HCT116 (cell line): ENCODE results near the gene SLC15A3. TPM values are rescaled to one million over a fixed set of nuclear protein-coding genes. Genes with fewer than 3 reads are reported as not detected.

Experiments
- ATAC-seq: fragments of 200-7000 bp; cut with Tn5 transposase; 2 replicates; pipeline ENCODE4 v1.9.1; 2020; ENCODE audit warnings: mild to moderate bottlenecking, moderate library complexity
- BruUV-seq: library from RNA; stranded (reverse); fragments of 400-500 nt; replicated peaks from 2 replicates; lab custom pipeline; 2021; lab: Mats Ljungman, UMichigan
- CTCF ChIA-PET: fragments of 300-600 bp; sonication (Branson Sonifier 250); formaldehyde crosslinking; loops from one replicate; lab custom pipeline; 2021; ENCODE audit warnings: antibody characterized with exemption; lab: Charles Lee
- POLR2A ChIA-PET: fragments of 300-600, 350-600 bp; sonication (Branson Sonifier 250); formaldehyde crosslinking; loops from one replicate; lab custom pipeline; 2021; ENCODE audit warnings: antibody characterized with exemption; lab: Charles Lee
- RAD21 ChIA-PET, 2 experiments: fragments of 300-600 bp; sonication (Branson Sonifier 250); formaldehyde crosslinking; loops; one replicate each; lab custom pipeline; 2023; ENCODE audit warnings: low total read pairs in 2 of 2; ENCODE audit not compliant: uncharacterized antibody in 2 of 2, unreplicated experiment in 2 of 2, low non-redundant PET in 1 of 2; lab: Charles Lee
- DNase-seq: peaks from one replicate; pipeline ENCODE4 v3.0.0-alpha.2; 2010; ENCODE audit warnings: low read depth, low spot score
- H2AFZ ChIP-seq: fragments of 200-600 bp; shearing (Covaris generic), sonication (generic); 2 replicates; pipeline ENCODE4 v1.6.1; 2017; ENCODE audit warnings: low read depth, mixed run types, mixed read lengths, antibody characterized with exemption, low read length; ENCODE audit not compliant: poor library complexity, severe bottlenecking
- H3K27ac ChIP-seq: 2 replicates; pipeline ENCODE4 v1.5.1; 2012; ENCODE audit warnings: low read depth, low read length
- H3K27me3 ChIP-seq: fragments of 200-600 bp; sonication (generic); 2 replicates; pipeline ENCODE4 v1.6.1; 2016; ENCODE audit warnings: mixed run types, low read length, mixed read lengths; ENCODE audit not compliant: insufficient read depth
- H3K36me3 ChIP-seq, 2 experiments: fragments of 200-500 bp in 1 of 2; fragments of 200-600 bp in 1 of 2; sonication (Bioruptor generic) in 1 of 2; sonication (generic) in 1 of 2; 2 replicates each; pipeline versions ENCODE4 v1.5.1 to v1.6.1; 2014 to 2016; ENCODE audit warnings: low read length in 2 of 2, inconsistent platforms in 1 of 2, mixed read lengths in 1 of 2, mixed run types in 1 of 2; ENCODE audit not compliant: insufficient read depth in 2 of 2, control insufficient read depth in 1 of 2
- H3K4me1 ChIP-seq, 2 experiments: fragments of 200-600 bp in 1 of 2; sonication (generic) in 1 of 2; 2 replicates each; pipeline versions ENCODE4 v1.5.1 to v1.6.1; 2012 to 2017; ENCODE audit warnings: low read length in 2 of 2, inconsistent platforms in 1 of 2, mild to moderate bottlenecking in 1 of 2, mixed read lengths in 1 of 2, mixed run types in 1 of 2, moderate library complexity in 1 of 2; ENCODE audit not compliant: insufficient read depth in 2 of 2, control insufficient read depth in 1 of 2
- H3K4me2 ChIP-seq: fragments of 200-600 bp; sonication (generic); 2 replicates; pipeline ENCODE4 v1.6.1; 2017; ENCODE audit warnings: mixed run types, low read length, mixed read lengths
- H3K4me3 ChIP-seq, 2 experiments: fragments of 200-600 bp in 1 of 2; sonication (generic) in 1 of 2; replicated peaks in 1 of 2; 2 replicates each; pipeline ENCODE4 v1.5.1; 2011 to 2016; ENCODE audit warnings: low read length in 2 of 2, control low read depth in 1 of 2, low read depth in 1 of 2, mild to moderate bottlenecking in 1 of 2, mixed read lengths in 1 of 2, mixed run types in 1 of 2
- H3K79me2 ChIP-seq: fragments of 200-600 bp; sonication (generic); 2 replicates; pipeline ENCODE4 v1.6.1; 2017; ENCODE audit warnings: mild to moderate bottlenecking, mixed run types, low read length, moderate library complexity, mixed read lengths; ENCODE audit not compliant: insufficient read depth
- H3K9ac ChIP-seq: fragments of 200-600 bp; sonication (generic); 2 replicates; pipeline ENCODE4 v1.6.1; 2016; ENCODE audit warnings: low read length, mixed read lengths
- H3K9me2 ChIP-seq: fragments of 200-600 bp; sonication (generic), shearing (Covaris generic); 2 replicates; pipeline ENCODE4 v1.6.1; 2017; ENCODE audit warnings: mixed run types, mild to moderate bottlenecking, moderate library complexity; ENCODE audit not compliant: insufficient read depth
- H3K9me3 ChIP-seq, 2 experiments: fragments of 200-500 bp in 1 of 2; fragments of 200-600 bp in 1 of 2; sonication (Bioruptor generic) in 1 of 2; sonication (generic) in 1 of 2; 2 replicates each; pipeline ENCODE4 v1.6.1; 2014 to 2017; ENCODE audit warnings: low read length in 2 of 2, mixed read lengths in 2 of 2, inconsistent platforms in 1 of 2, low read depth in 1 of 2, mild to moderate bottlenecking in 1 of 2, mixed run types in 1 of 2, moderate library complexity in 1 of 2; ENCODE audit not compliant: control insufficient read depth in 1 of 2, insufficient read depth in 1 of 2
- H4K20me1 ChIP-seq: fragments of 200-600 bp; sonication (generic), shearing (Covaris generic); 2 replicates; pipeline ENCODE4 v1.6.1; 2017; ENCODE audit warnings: mixed run types, mild to moderate bottlenecking, moderate library complexity; ENCODE audit not compliant: insufficient read depth
- ELF1 ChIP-seq: IDR thresholded peaks from 2 replicates; pipeline ENCODE4 v1.6.1; 2012; ENCODE audit warnings: low read depth, borderline replicate concordance
- EZH2 ChIP-seq: fragments of 200-600 bp; sonication (generic); IDR thresholded peaks from 2 replicates; pipeline ENCODE4 v1.6.1; 2017; ENCODE audit warnings: antibody characterized with exemption, mixed run types
- EZH2phosphoT487 ChIP-seq: fragments of 200-600 bp; IDR thresholded peaks from 2 replicates; pipeline ENCODE4 v1.6.1; 2018; ENCODE audit warnings: antibody characterized with exemption, borderline replicate concordance
- FOSL1 ChIP-seq: IDR thresholded peaks from 2 replicates; pipeline ENCODE4 v1.6.1; 2012; ENCODE audit warnings: low read depth
- POLR2A ChIP-seq: IDR thresholded peaks from 2 replicates; pipeline ENCODE4 v1.7.0; 2011; ENCODE audit warnings: borderline replicate concordance; ENCODE audit not compliant: insufficient read depth, insufficient read length; ENCODE audit errors: extremely low read depth
- POLR2AphosphoS5 ChIP-seq: IDR thresholded peaks from 2 replicates; pipeline ENCODE4 v1.6.1; 2011; ENCODE audit warnings: mild to moderate bottlenecking, low read depth, low read length, moderate library complexity
- SIN3A ChIP-seq: IDR thresholded peaks from 2 replicates; pipeline ENCODE4 v1.6.1; 2012; ENCODE audit warnings: low read depth
- SRF ChIP-seq: IDR thresholded peaks from 2 replicates; pipeline ENCODE4 v1.6.1; 2012; ENCODE audit warnings: low read depth
- TCF7L2 ChIP-seq: IDR thresholded peaks from 2 replicates; pipeline ENCODE4 v1.7.0; 2011; ENCODE audit warnings: borderline replicate concordance, inconsistent platforms; ENCODE audit not compliant: insufficient read depth, insufficient read length; ENCODE audit errors: extremely low read depth
- ZFX ChIP-seq: fragments of 450-650 bp; IDR thresholded peaks from 2 replicates; pipeline ENCODE4 v1.6.1; 2017
- intact Hi-C: fragments of 100-400 bp; cut with micrococcal nuclease; formaldehyde crosslinking; loops from 2 replicates; pipeline ENCODE4 v1.10.0; 2022
- total RNA-seq: library from RNA; stranded (reverse); gene quantifications from one replicate; pipeline ENCODE4 v1.2.1, GENCODE V29; 2021; ENCODE audit not compliant: unreplicated experiment
- TF ChIP-seq, protein P1 (sequence below): IDR thresholded peaks from 2 replicates; pipeline ENCODE4 v1.6.1; 2012
- TF ChIP-seq, protein P2 (sequence below): IDR thresholded peaks from 2 replicates; pipeline ENCODE4 v1.6.1; 2012; ENCODE audit warnings: low read depth

SLC15A3 gene
- total RNA-seq, 1 experiment from 2014 or later: not detected

DNA sequence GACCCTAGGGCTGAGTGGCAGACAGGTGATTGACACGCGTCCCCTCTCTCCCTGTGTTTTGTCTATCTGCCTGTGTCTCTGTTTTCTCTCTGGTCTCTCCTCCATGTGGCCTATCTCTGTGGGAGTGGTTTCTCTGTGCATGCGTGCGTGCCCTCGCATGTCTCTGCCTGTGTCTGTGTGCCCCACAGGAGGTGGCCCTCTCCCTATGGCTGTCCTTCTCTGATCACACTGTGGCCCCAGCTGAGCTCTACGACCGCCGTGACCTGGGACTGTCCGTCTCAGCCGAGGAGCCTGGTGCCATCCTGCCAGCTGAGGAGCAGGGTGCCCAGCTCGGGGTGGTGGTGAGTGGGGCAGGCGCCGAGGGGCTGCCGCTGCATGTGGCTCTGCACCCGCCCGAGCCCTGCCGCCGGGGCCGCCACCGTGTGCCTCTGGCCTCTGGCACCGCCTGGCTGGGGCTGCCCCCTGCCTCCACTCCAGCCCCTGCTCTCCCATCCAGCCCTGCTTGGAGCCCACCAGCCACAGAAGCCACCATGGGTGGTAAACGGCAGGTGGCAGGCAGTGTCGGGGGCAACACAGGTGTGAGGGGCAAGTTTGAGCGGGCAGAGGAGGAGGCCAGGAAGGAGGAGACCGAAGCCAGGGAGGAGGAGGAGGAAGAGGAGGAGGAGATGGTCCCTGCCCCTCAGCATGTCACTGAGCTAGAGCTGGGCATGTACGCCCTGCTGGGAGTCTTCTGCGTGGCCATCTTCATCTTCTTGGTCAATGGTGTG lies 16.1 kb downstream of the SLC15A3 start:
- Histone ChIP-seq H3K4me3 (no peak overlapping the region), H3K9me2 (no peaks in the 10 kb centered on the region), H3K27me3 (0 out of 2 replicates have a peak, but pooled peaks cover 6% of the 10 kb centered on the region), H4K20me1 (no peaks in the 10 kb centered on the region), H3K79me2 (no peaks in the 10 kb centered on the region), H2AFZ (no peak overlapping the region), H3K9me3 (no peaks in the 10 kb centered on the region), H3K4me2 (no peak overlapping the region), H3K27ac (no peak overlapping the region), H3K9ac (no peak overlapping the region), H3K36me3 (peaks cover 5 to 8% of the 10 kb centered on the region in 2 experiments; a peak in 3 of 4 replicates), H3K4me1 (no peaks in the 10 kb centered on the region)
- ChIA-PET CTCF (no interaction called here), POLR2A (no interaction called here), RAD21 (no interaction called here)
- intact Hi-C loops: no loop called here
- ATAC-seq (no peak), DNase-seq (no peak)
- TF ChIP-seq, protein P1, sequence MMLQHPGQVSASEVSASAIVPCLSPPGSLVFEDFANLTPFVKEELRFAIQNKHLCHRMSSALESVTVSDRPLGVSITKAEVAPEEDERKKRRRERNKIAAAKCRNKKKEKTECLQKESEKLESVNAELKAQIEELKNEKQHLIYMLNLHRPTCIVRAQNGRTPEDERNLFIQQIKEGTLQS: no peak
- TF ChIP-seq EZH2phosphoT487 (no peak), POLR2A (no peak), ELF1 (no peak), FOSL1 (no peak), EZH2 (no peak), SIN3A (no peak), TCF7L2 (no peak), SRF (no peak), POLR2AphosphoS5 (no peak), ZFX (no peak)
- TF ChIP-seq, protein P2, sequence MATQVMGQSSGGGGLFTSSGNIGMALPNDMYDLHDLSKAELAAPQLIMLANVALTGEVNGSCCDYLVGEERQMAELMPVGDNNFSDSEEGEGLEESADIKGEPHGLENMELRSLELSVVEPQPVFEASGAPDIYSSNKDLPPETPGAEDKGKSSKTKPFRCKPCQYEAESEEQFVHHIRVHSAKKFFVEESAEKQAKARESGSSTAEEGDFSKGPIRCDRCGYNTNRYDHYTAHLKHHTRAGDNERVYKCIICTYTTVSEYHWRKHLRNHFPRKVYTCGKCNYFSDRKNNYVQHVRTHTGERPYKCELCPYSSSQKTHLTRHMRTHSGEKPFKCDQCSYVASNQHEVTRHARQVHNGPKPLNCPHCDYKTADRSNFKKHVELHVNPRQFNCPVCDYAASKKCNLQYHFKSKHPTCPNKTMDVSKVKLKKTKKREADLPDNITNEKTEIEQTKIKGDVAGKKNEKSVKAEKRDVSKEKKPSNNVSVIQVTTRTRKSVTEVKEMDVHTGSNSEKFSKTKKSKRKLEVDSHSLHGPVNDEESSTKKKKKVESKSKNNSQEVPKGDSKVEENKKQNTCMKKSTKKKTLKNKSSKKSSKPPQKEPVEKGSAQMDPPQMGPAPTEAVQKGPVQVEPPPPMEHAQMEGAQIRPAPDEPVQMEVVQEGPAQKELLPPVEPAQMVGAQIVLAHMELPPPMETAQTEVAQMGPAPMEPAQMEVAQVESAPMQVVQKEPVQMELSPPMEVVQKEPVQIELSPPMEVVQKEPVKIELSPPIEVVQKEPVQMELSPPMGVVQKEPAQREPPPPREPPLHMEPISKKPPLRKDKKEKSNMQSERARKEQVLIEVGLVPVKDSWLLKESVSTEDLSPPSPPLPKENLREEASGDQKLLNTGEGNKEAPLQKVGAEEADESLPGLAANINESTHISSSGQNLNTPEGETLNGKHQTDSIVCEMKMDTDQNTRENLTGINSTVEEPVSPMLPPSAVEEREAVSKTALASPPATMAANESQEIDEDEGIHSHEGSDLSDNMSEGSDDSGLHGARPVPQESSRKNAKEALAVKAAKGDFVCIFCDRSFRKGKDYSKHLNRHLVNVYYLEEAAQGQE: no peak
- BruUV-seq: no TSS peak
